Stimulated activated CD4-positive, alpha-beta T cell treated with anti-CD3 and anti-CD28 coated beads, Interleukin-12 subunit alpha, Interleukin-12 subunit beta, amount 100 ng/mL, for 4 hours (primary cell): Measurements from ENCODE around the gene OR10A6.

Experiments used
- DNase-seq: peaks from one replicate; pipeline ENCODE4 v3.0.0-alpha.2; 2020

The OR10A6 gene

GRCh38 chr11:7909585-7910285, 21.3 kb downstream of the OR10A6 start:
- no peak for DNase-seq

GRCh38 chr11:7907121-7907520, 23.9 kb downstream of the OR10A6 start:
- DNase-seq: no peak

GRCh38 chr11:7906481-7906880, 24.6 kb downstream of the OR10A6 start:
- DNase-seq: no peak

- no peak for DNase-seq
These were observed 25.1 kb downstream of the OR10A6 start for GRCh38 chr11:7905961-7906429.

GRCh38 chr11:7905549-7905948, 25.5 kb downstream of the OR10A6 start:
- DNase-seq: no peak

- no peak for DNase-seq
These were observed 26.2 kb downstream of the OR10A6 start for GRCh38 chr11:7904917-7905316.

GRCh38 chr11:7903940-7904339, 27.1 kb downstream of the OR10A6 start:
- DNase-seq: no peak

- DNase-seq: no peak
These were observed 29.7 kb downstream of the OR10A6 start for GRCh38 chr11:7901319-7901854.

- DNase-seq: no peak
These were observed 30.4 kb downstream of the OR10A6 start for GRCh38 chr11:7900686-7901085.

GRCh38 chr11:7899418-7899817, 31.6 kb downstream of the OR10A6 start:
- DNase-seq: no peak

GRCh38 chr11:7898666-7899283, 32.3 kb downstream of the OR10A6 start:
- no peak for DNase-seq

GRCh38 chr11:7896009-7896785, 34.9 kb downstream of the OR10A6 start:
- no peak for DNase-seq

- DNase-seq: no peak
These were observed 36.8 kb downstream of the OR10A6 start for GRCh38 chr11:7894251-7894650.

- DNase-seq: no peak
These were observed 37.3 kb downstream of the OR10A6 start for GRCh38 chr11:7893796-7894195.

GRCh38 chr11:7892840-7893254, 38.2 kb downstream of the OR10A6 start:
- no peak for DNase-seq

- DNase-seq: no peak
These were observed 38.9 kb downstream of the OR10A6 start for GRCh38 chr11:7892059-7892699.

GRCh38 chr11:7890417-7891172, 40.5 kb downstream of the OR10A6 start:
- DNase-seq: no peak

- no peak for DNase-seq
These were observed 41.1 kb downstream of the OR10A6 start for GRCh38 chr11:7889985-7890384.

- no peak for DNase-seq
These were observed 48.2 kb downstream of the OR10A6 start for GRCh38 chr11:7882860-7883259.
